Measurements from ENCODE around the gene MAPK8. TPM values are rescaled to one million over a fixed set of nuclear protein-coding genes. Genes with fewer than 3 reads are reported as not detected.

The MAPK8 gene
- total RNA-seq, 4 donors from 2014 or later, result 35.3 to 61.9 (median 42.5) TPM

GRCh38 chr10:48377751-48378530, 71.5 kb downstream of the MAPK8 start:
- no peak for TF ChIP-seq POLR2AphosphoS5 (IDR thresholded peaks at IDR 0.05)
- no peak for TF ChIP-seq EP300 (IDR thresholded peaks at IDR 0.05)
- no peak for TF ChIP-seq CTCF (IDR thresholded peaks at IDR 0.05)
- TF ChIP-seq POLR2A (IDR thresholded peaks at IDR 0.05), result no peak
- Histone ChIP-seq H3K36me3 (no peaks in the 10 kb centered on the region), H3K4me3 (no peak overlapping the region), H3K27me3 (no peaks in the 10 kb centered on the region), H3K4me1 (no peaks in the 10 kb centered on the region), H3K9me3 (peaks cover 4% of the 10 kb centered on the region), H3K27ac (no peak overlapping the region)
- DNase-seq (ENCODE audit: low spot score in 2 of 2), result no peak
- WGBS, result 98% methylated on average over 2 of the region's 2 CpGs

- TF ChIP-seq POLR2A (IDR thresholded peaks at IDR 0.05), result no peak
- no peak for TF ChIP-seq CTCF (IDR thresholded peaks at IDR 0.05)
- no peak for TF ChIP-seq EP300 (IDR thresholded peaks at IDR 0.05)
- TF ChIP-seq POLR2AphosphoS5 (IDR thresholded peaks at IDR 0.05), result no peak
- Histone ChIP-seq H3K4me1 (no peaks in the 10 kb centered on the region), H3K27me3 (no peaks in the 10 kb centered on the region), H3K4me3 (no peak overlapping the region), H3K9me3 (peaks cover 4% of the 10 kb centered on the region), H3K36me3 (no peaks in the 10 kb centered on the region), H3K27ac (no peak overlapping the region)
- no peak for DNase-seq (ENCODE audit: low spot score in 2 of 2)
- 78% methylated on average over 3 of the region's 3 CpGs for WGBS
These were observed 72.2 kb downstream of the MAPK8 start for GRCh38 chr10:48378675-48379074.

- TF ChIP-seq EP300 (IDR thresholded peaks at IDR 0.05) (no peak), POLR2AphosphoS5 (IDR thresholded peaks at IDR 0.05) (no peak), POLR2A (IDR thresholded peaks at IDR 0.05) (no peak), CTCF (IDR thresholded peaks at IDR 0.05) (no peak)
- Histone ChIP-seq H3K9me3 (peaks cover 4% of the 10 kb centered on the region), H3K27me3 (no peaks in the 10 kb centered on the region), H3K36me3 (no peaks in the 10 kb centered on the region), H3K4me1 (no peaks in the 10 kb centered on the region), H3K4me3 (no peak overlapping the region), H3K27ac (no peak overlapping the region)
- no peak for DNase-seq (ENCODE audit: low spot score in 2 of 2)
These were observed 75.5 kb downstream of the MAPK8 start for GRCh38 chr10:48381971-48382370.

GRCh38 chr10:48382982-48383381, 76.5 kb downstream of the MAPK8 start:
- no peak overlapping the region for H3K4me3 ChIP-seq
- H3K27me3 ChIP-seq, result no peaks in the 10 kb centered on the region
- H3K4me1 ChIP-seq, result no peaks in the 10 kb centered on the region
- TF ChIP-seq POLR2A (IDR thresholded peaks at IDR 0.05), result no peak
- no peak for TF ChIP-seq EP300 (IDR thresholded peaks at IDR 0.05)
- no peak for TF ChIP-seq POLR2AphosphoS5 (IDR thresholded peaks at IDR 0.05)
- TF ChIP-seq CTCF (IDR thresholded peaks at IDR 0.05), result no peak
- H3K9me3 ChIP-seq, result peaks cover 4% of the 10 kb centered on the region
- no peak for DNase-seq (ENCODE audit: low spot score in 2 of 2)
- H3K36me3 ChIP-seq, result no peaks in the 10 kb centered on the region
- H3K27ac ChIP-seq, result no peak overlapping the region

- Histone ChIP-seq H3K27me3 (no peaks in the 10 kb centered on the region), H3K4me3 (no peak overlapping the region), H3K9me3 (peaks cover 4% of the 10 kb centered on the region), H3K36me3 (no peaks in the 10 kb centered on the region), H3K4me1 (no peaks in the 10 kb centered on the region), H3K27ac (no peak overlapping the region)
- no peak for DNase-seq (ENCODE audit: low spot score in 2 of 2)
- TF ChIP-seq EP300 (IDR thresholded peaks at IDR 0.05) (no peak), POLR2A (IDR thresholded peaks at IDR 0.05) (no peak), CTCF (IDR thresholded peaks at IDR 0.05) (no peak), POLR2AphosphoS5 (IDR thresholded peaks at IDR 0.05) (no peak)
These were observed 76.9 kb downstream of the MAPK8 start for GRCh38 chr10:48383393-48383792.

Data from suprapubic skin (tissue), 4 donors.